Fibroblast of peridontal ligament (primary cell): ENCODE results near the gene THRB.

ENCODE experiments used
- DNase-seq: peaks from one replicate; pipeline ENCODE4 v3.0.0-alpha.2; 2010; ENCODE audit errors: extremely low read depth

Gene THRB

GRCh38 chr3:24494618-24495325 lies at the start of gene THRB:
Gene THRB, minus strand, starts transcription at chr3:24494850.
- DNase-seq, result no peak

- no peak for DNase-seq
These were observed 47.3 kb upstream of the THRB start for GRCh38 chr3:24541935-24542334.

- no peak for DNase-seq
These were observed 46.2 kb upstream of the THRB start for GRCh38 chr3:24540821-24541220.

GRCh38 chr3:24539699-24540098 lies 45.0 kb upstream of the THRB start:
- DNase-seq, result no peak

GRCh38 chr3:24538891-24539290 lies 44.2 kb upstream of the THRB start:
- no peak for DNase-seq

- no peak for DNase-seq
These were observed 39.0 kb upstream of the THRB start for GRCh38 chr3:24533561-24534193.

GRCh38 chr3:24530471-24530870 lies 35.8 kb upstream of the THRB start:
- DNase-seq, result no peak

- no peak for DNase-seq
These were observed 34.6 kb upstream of the THRB start for GRCh38 chr3:24529210-24529609.

GRCh38 chr3:24526640-24527212 lies 32.1 kb upstream of the THRB start:
- no peak for DNase-seq

GRCh38 chr3:24525557-24525956 lies 30.9 kb upstream of the THRB start:
- no peak for DNase-seq

GRCh38 chr3:24525022-24525421 lies 30.4 kb upstream of the THRB start:
- DNase-seq, result no peak

- DNase-seq, result no peak
These were observed 29.5 kb upstream of the THRB start for GRCh38 chr3:24523988-24524727.

- no peak for DNase-seq
These were observed 28.6 kb upstream of the THRB start for GRCh38 chr3:24523215-24523614.

GRCh38 chr3:24522146-24522579 lies 27.5 kb upstream of the THRB start:
- no peak for DNase-seq

GRCh38 chr3:24521420-24522145 lies 26.9 kb upstream of the THRB start:
- DNase-seq, result no peak

GRCh38 chr3:24520976-24521419 lies 26.3 kb upstream of the THRB start:
- DNase-seq, result no peak

- no peak for DNase-seq
These were observed 25.4 kb upstream of the THRB start for GRCh38 chr3:24520101-24520495.

GRCh38 chr3:24519368-24520100 lies 24.9 kb upstream of the THRB start:
- no peak for DNase-seq

- no peak for DNase-seq
These were observed 24.3 kb upstream of the THRB start for GRCh38 chr3:24518990-24519367.

- no peak for DNase-seq
These were observed 19.5 kb upstream of the THRB start for GRCh38 chr3:24514119-24514518.

GRCh38 chr3:24513463-24513862 lies 18.8 kb upstream of the THRB start:
- DNase-seq, result peak; percentile 54
